Smooth muscle cell (in vitro differentiated cells): ENCODE results near the gene ATP13A3. TPM values are rescaled to one million over a fixed set of nuclear protein-coding genes. Genes with fewer than 3 reads are reported as not detected.
A peak's percentile ranks its signal among the peaks of the same experiment; 100 is the strongest.

Source experiments
- DNase-seq: peaks from one replicate; lab custom pipeline; 2025; ENCODE audit not compliant: unreplicated experiment; lab: John Stamatoyannopoulos, UW
- H2AFZ ChIP-seq: fragments of 200-600 bp; sonication (generic); 2 replicates; pipeline ENCODE4 v1.6.0; 2016; ENCODE audit warnings: antibody characterized with exemption, low read depth, mild to moderate bottlenecking
- H3F3A ChIP-seq: fragments of 200-600 bp; sonication (generic); 2 replicates; pipeline ENCODE4 v1.6.0; 2017; ENCODE audit warnings: antibody characterized with exemption, low read depth
- H3K27ac ChIP-seq: fragments of 200-600 bp; sonication (generic); 2 replicates; pipeline ENCODE4 v1.5.1; 2016; ENCODE audit warnings: low read depth, mild to moderate bottlenecking
- H3K27me3 ChIP-seq: fragments of 200-600 bp; sonication (generic); 2 replicates; pipeline ENCODE4 v1.6.1; 2016; ENCODE audit warnings: low read depth, mild to moderate bottlenecking
- H3K36me3 ChIP-seq: fragments of 200-600 bp; sonication (generic); 2 replicates; pipeline ENCODE4 v1.5.1; 2016; ENCODE audit warnings: low read depth
- H3K4me1 ChIP-seq: fragments of 200-600 bp; sonication (generic); 2 replicates; pipeline ENCODE4 v1.5.1; 2016; ENCODE audit warnings: low read depth
- H3K4me2 ChIP-seq: fragments of 200-600 bp; sonication (generic); 2 replicates; pipeline ENCODE4 v1.6.0; 2016; ENCODE audit warnings: mild to moderate bottlenecking
- H3K4me3 ChIP-seq: fragments of 200-600 bp; sonication (generic); 2 replicates; pipeline ENCODE4 v1.5.1; 2016; ENCODE audit warnings: mild to moderate bottlenecking
- H3K79me2 ChIP-seq: fragments of 200-600 bp; sonication (generic); 2 replicates; pipeline ENCODE4 v1.6.0; 2016; ENCODE audit warnings: low read depth, mild to moderate bottlenecking
- H3K9ac ChIP-seq: fragments of 200-600 bp; sonication (generic); 2 replicates; pipeline ENCODE4 v1.6.0; 2016; ENCODE audit warnings: low read depth
- H3K9me3 ChIP-seq: fragments of 200-600 bp; sonication (generic); replicated peaks from 2 replicates; pipeline ENCODE4 v1.5.1; 2016; ENCODE audit warnings: low read depth
- H4K20me1 ChIP-seq: fragments of 200-600 bp; sonication (generic); 2 replicates; pipeline ENCODE4 v1.6.0; 2016; ENCODE audit warnings: low read depth
- WGBS: methylation state at CpG from one replicate; pipeline ENCODE4 v1.1.7; 2016; ENCODE audit warnings: low lambda C conversion rate; 5-methylcytosine and 5-hydroxymethylcytosine counted together
- polyA plus RNA-seq: library from polyadenylated mRNA; unstranded; fragments of >200 nt; fragmentation: Nextera tagmentation; extraction: Ambion mirVana; gene quantifications from 2 replicates; pipeline ENCODE4 v1.2.1, GENCODE V29; 2016
- total RNA-seq: library from RNA; depleted of rRNA; stranded (reverse); fragments of >200 nt; gene quantifications from 2 replicates; pipeline ENCODE4 v1.2.3, GENCODE V29; 2014
- TF ChIP-seq, protein P1 (sequence below): fragments of 200-600 bp; sonication (generic); IDR thresholded peaks from 2 replicates; pipeline ENCODE4 v1.5.1; 2017; ENCODE audit warnings: borderline replicate concordance, mild to moderate bottlenecking, antibody characterized with exemption; ENCODE audit not compliant: insufficient read depth, poor library complexity, severe bottlenecking

ATP13A3 gene
- total and polyA plus RNA-seq, 2 experiments from 2014 or later, result 13.5 to 65.3 TPM

DNA sequence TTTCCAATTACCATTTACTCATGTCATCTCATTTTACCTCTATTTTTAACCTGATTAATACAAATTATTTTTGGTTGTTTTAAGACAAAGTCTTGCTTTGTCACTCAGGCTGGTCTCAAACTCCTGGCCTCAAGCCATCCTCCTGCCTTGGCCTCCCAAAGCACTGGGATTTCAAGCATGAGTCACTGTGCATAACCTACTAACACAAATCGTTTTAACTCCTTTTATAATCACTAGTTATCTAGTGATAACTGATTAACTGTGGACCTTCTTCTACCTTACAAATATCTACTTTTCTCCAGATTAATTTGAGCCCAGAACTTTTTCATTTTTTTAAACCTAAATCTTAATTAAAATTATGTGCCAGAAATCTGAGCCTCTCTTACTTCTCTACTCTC lies 4.6 kb downstream of the ATP13A3 start:
- Histone ChIP-seq H3K9ac (peak overlapping the region; percentile 34), H3K27me3 (no peaks in the 10 kb centered on the region), H3K27ac (peak overlapping the region; percentile 81), H3K9me3 (no peaks in the 10 kb centered on the region), H4K20me1 (peaks cover 25% of the 10 kb centered on the region), H2AFZ (no peak overlapping the region), H3K36me3 (no peaks in the 10 kb centered on the region), H3K4me2 (peak overlapping the region; percentile 65), H3K4me3 (no peak overlapping the region), H3F3A (peaks cover 18% of the 10 kb centered on the region), H3K79me2 (peaks cover 91% of the 10 kb centered on the region), H3K4me1 (peaks cover 23% of the 10 kb centered on the region)
- no peak for DNase-seq
- 46% methylated on average over 1 of the region's 1 CpG for WGBS
- TF ChIP-seq, protein P1, sequence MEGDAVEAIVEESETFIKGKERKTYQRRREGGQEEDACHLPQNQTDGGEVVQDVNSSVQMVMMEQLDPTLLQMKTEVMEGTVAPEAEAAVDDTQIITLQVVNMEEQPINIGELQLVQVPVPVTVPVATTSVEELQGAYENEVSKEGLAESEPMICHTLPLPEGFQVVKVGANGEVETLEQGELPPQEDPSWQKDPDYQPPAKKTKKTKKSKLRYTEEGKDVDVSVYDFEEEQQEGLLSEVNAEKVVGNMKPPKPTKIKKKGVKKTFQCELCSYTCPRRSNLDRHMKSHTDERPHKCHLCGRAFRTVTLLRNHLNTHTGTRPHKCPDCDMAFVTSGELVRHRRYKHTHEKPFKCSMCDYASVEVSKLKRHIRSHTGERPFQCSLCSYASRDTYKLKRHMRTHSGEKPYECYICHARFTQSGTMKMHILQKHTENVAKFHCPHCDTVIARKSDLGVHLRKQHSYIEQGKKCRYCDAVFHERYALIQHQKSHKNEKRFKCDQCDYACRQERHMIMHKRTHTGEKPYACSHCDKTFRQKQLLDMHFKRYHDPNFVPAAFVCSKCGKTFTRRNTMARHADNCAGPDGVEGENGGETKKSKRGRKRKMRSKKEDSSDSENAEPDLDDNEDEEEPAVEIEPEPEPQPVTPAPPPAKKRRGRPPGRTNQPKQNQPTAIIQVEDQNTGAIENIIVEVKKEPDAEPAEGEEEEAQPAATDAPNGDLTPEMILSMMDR, result no peak

DNA sequence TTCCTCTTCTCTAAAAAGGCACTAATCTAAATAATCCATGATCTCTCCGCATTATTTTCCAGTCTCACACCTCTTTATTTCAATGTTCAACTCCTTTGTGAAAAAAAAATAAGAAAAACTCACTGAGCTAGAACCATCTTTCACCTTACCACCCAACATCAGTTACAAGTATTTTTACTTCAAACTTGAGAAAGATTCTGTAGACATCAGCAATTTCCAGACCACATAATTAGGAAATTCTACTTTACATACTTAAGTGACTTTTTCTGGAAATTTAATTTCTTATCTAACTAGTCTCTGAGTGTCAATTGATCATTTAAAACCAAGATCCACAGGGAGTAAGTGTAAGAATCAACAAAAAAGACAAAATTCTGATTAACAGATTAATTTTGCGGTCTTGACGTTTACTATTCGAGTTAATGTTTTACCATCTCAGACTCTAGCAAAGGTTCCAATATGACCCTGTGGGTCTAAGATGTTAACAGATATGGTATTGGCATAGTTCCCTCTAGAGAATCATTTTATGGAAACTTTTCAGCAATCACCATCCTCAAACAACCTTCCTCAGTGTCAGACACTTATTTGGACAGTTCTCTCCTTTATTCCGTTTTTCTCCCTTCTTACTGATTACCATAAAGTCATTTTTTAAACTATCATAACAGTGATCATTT lies 5.1 kb downstream of the ATP13A3 start:
- Histone ChIP-seq H3K4me2 (peak overlapping the region; percentile 65), H3K27me3 (no peaks in the 10 kb centered on the region), H3F3A (peaks cover 18% of the 10 kb centered on the region), H3K36me3 (no peaks in the 10 kb centered on the region), H3K27ac (peak overlapping the region; percentile 81), H3K9ac (peak overlapping the region; percentile 34), H3K4me1 (peaks cover 23% of the 10 kb centered on the region), H3K9me3 (no peaks in the 10 kb centered on the region), H3K4me3 (no peak overlapping the region), H3K79me2 (peaks cover 96% of the 10 kb centered on the region), H4K20me1 (peaks cover 27% of the 10 kb centered on the region), H2AFZ (no peak overlapping the region)
- DNase-seq, result no peak
- TF ChIP-seq, protein P1, result no peak
- 87% methylated on average over 5 of the region's 5 CpGs for WGBS

DNA sequence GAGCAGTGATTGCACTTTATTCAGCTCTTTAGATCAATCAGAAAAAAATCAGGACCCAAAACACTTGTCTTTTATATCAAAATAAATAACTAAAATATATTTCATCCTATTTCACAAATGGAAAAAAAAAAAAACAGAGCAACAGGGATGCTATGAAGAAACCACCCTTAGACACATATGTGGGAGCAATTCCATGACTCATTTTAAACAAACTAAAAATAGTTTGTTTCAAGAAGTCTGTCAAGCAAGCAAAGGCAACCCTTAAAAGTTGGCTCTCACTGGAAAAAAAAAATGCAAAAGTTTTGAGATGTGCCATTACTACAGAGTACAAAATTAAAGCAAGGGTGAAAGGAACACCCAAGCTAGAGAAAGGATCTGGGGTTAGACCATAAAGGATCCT lies 5.7 kb downstream of the ATP13A3 start:
- TF ChIP-seq, protein P1, result no peak
- H3K79me2 ChIP-seq, result peaks cover 100% of the 10 kb centered on the region
- H3K27me3 ChIP-seq, result no peaks in the 10 kb centered on the region
- H3K36me3 ChIP-seq, result no peaks in the 10 kb centered on the region
- H3K9me3 ChIP-seq, result no peaks in the 10 kb centered on the region
- peaks cover 33% of the 10 kb centered on the region for H4K20me1 ChIP-seq
- peak overlapping the region; percentile 65 for H3K4me2 ChIP-seq
- no peak for DNase-seq
- H3K4me1 ChIP-seq, result peaks cover 23% of the 10 kb centered on the region
- peaks cover 18% of the 10 kb centered on the region for H3F3A ChIP-seq
- peak overlapping the region; percentile 38 for H3K9ac ChIP-seq
- no peak overlapping the region for H3K4me3 ChIP-seq
- H3K27ac ChIP-seq, result peak overlapping the region; percentile 81
- no peak overlapping the region for H2AFZ ChIP-seq

DNA sequence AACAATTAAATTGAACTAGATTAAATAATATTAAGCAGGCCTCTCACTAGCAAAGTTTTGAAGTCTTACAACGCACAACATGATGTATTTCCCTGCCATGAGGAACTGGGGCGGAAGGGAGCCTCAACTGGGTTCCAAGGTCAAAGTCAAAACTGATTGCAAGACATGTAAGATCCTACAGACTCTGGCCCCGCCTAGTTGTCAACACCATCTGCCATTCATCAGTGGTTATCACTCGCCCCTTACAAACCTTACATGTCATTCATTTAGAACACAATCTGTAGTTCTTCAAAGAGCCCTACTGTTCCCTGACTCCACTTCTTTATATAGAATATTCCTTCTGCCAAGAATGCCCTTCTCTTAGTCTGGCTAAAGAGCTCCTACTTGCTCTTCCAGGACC lies 10.0 kb downstream of the ATP13A3 start:
- TF ChIP-seq, protein P1, result no peak
- H3K4me3 ChIP-seq, result no peak overlapping the region
- no peak for DNase-seq
- H2AFZ ChIP-seq, result no peak overlapping the region
- no peak overlapping the region for H3K9ac ChIP-seq
- no peaks in the 10 kb centered on the region for H3K9me3 ChIP-seq
- no peak overlapping the region for H3K4me2 ChIP-seq
- peaks cover 10% of the 10 kb centered on the region for H3F3A ChIP-seq
- no peaks in the 10 kb centered on the region for H3K27me3 ChIP-seq
- H3K4me1 ChIP-seq, result peaks cover 12% of the 10 kb centered on the region
- H3K27ac ChIP-seq, result no peak overlapping the region
- peaks cover 49% of the 10 kb centered on the region for H4K20me1 ChIP-seq
- WGBS, result 85% methylated on average over 4 of the region's 4 CpGs
- peaks cover 98% of the 10 kb centered on the region for H3K79me2 ChIP-seq
- no peaks in the 10 kb centered on the region for H3K36me3 ChIP-seq
